Testis (tissue), 3 donors: ENCODE results near the gene SHCBP1. TPM values are rescaled to one million over a fixed set of nuclear protein-coding genes. Genes with fewer than 3 reads are reported as not detected.

ENCODE experiments used
- DNase-seq: peaks from one replicate; pipeline ENCODE4 v3.0.0-alpha.2; 2019
- H3K27ac ChIP-seq, 2 donors: fragments of 200-600 bp; sonication (generic); one replicate each; pipeline ENCODE4 v1.5.1; 2019
- H3K27me3 ChIP-seq: fragments of 200-600 bp; sonication (generic); one replicate; pipeline ENCODE4 v1.5.1; 2019
- H3K36me3 ChIP-seq: fragments of 200-600 bp; sonication (generic); one replicate; pipeline ENCODE4 v1.5.1; 2017; ENCODE audit warnings: low read depth; ENCODE audit errors: missing control alignments
- H3K4me1 ChIP-seq: fragments of 200-600 bp; sonication (generic); one replicate; pipeline ENCODE4 v1.5.1; 2019
- H3K4me3 ChIP-seq, 2 donors: fragments of 200-600 bp; sonication (generic); one replicate each; pipeline ENCODE4 v1.5.1; 2017 to 2019
- H3K9me3 ChIP-seq: fragments of 200-600 bp; sonication (generic); one replicate; pipeline ENCODE4 v1.5.1; 2017
- CTCF ChIP-seq, 3 experiments: fragments of 450-650 bp in 2 of 3; fragments of 200-600 bp in 1 of 3; sonication (generic) in 1 of 3; IDR thresholded peaks; one replicate each; pipeline ENCODE4 v1.5.1; 2016 to 2019; ENCODE audit warnings: antibody characterized with exemption in 3 of 3, mild to moderate bottlenecking in 2 of 3, moderate library complexity in 1 of 3
- POLR2A ChIP-seq: fragments of 450-650 bp; IDR thresholded peaks from one replicate; pipeline ENCODE4 v1.6.1; 2017; ENCODE audit warnings: antibody characterized with exemption, mild to moderate bottlenecking, moderate library complexity
- WGBS, 2 donors: methylation state at CpG; one replicate each; pipeline ENCODE4 v1.1.5; 2018; 5-methylcytosine and 5-hydroxymethylcytosine counted together
- intact Hi-C: fragments of 100-400 bp; cut with DNase I; formaldehyde crosslinking; loops from one replicate; pipeline ENCODE4 v1.15.1; 2023; ENCODE audit warnings: low total_unique reads
- polyA plus RNA-seq: library from polyadenylated mRNA; stranded (reverse); fragments of 350-450 nt; fragmentation: Illumina TruSeq; extraction: RNeasy Lipid Tissue Mini Kit (QIAGEN cat#74804); gene quantifications from one replicate; pipeline ENCODE4 v1.2.3, GENCODE V29; 2014; ENCODE audit warnings: low read depth, low replicate concordance; ENCODE audit not compliant: insufficient read depth
- total RNA-seq, 2 donors: library from RNA; depleted of rRNA; stranded (reverse); fragments of >200 nt; gene quantifications; one replicate each; pipeline ENCODE4 v1.2.3, GENCODE V29; 2016

SHCBP1 gene
- total and polyA plus RNA-seq, 3 donors from 2014 or later, result 10.4 to 23.7 (median 14.7) TPM

- WGBS, 2 donors, result 78 to 79% methylated on average over 2 of the region's 2 CpGs
- intact Hi-C loops, result no loop called here
- Histone ChIP-seq H3K27ac (no peak overlapping the region), H3K4me3 (no peak overlapping the region), H3K4me1 (no peaks in the 10 kb centered on the region), H3K9me3 (no peaks in the 10 kb centered on the region), H3K36me3 (no peaks in the 10 kb centered on the region), H3K27me3 (no peaks in the 10 kb centered on the region)
- no peak for TF ChIP-seq CTCF (IDR thresholded peaks at IDR 0.05)
- no peak for TF ChIP-seq POLR2A
- no peak for DNase-seq
These were observed 7.8 kb downstream of the SHCBP1 start for GRCh38 chr16:46613352-46613751.

GRCh38 chr16:46612121-46612520 is 9.1 kb downstream of the SHCBP1 start:
- H3K27ac ChIP-seq, result no peak overlapping the region
- no peaks in the 10 kb centered on the region for H3K9me3 ChIP-seq
- no peak overlapping the region for H3K4me3 ChIP-seq
- H3K4me1 ChIP-seq, result no peaks in the 10 kb centered on the region
- TF ChIP-seq CTCF (IDR thresholded peaks at IDR 0.05) (no peak), POLR2A (no peak)
- 77 to 79% methylated on average over 3 of the region's 3 CpGs for WGBS, 2 donors
- no peaks in the 10 kb centered on the region for H3K36me3 ChIP-seq
- no peaks in the 10 kb centered on the region for H3K27me3 ChIP-seq
- intact Hi-C loops, result no loop called here
- no peak for DNase-seq

GRCh38 chr16:46607529-46607928 is 13.7 kb downstream of the SHCBP1 start:
- H3K27ac ChIP-seq, result no peak overlapping the region
- H3K36me3 ChIP-seq, result no peaks in the 10 kb centered on the region
- no peaks in the 10 kb centered on the region for H3K9me3 ChIP-seq
- no peaks in the 10 kb centered on the region for H3K4me1 ChIP-seq
- 70 to 89% methylated on average over 1 of the region's 1 CpG for WGBS, 2 donors
- intact Hi-C loops, result no loop called here
- peak in 1 of 3 experiments; percentile 34 for TF ChIP-seq CTCF (IDR thresholded peaks at IDR 0.05)
- no peak for TF ChIP-seq POLR2A
- no peak overlapping the region for H3K4me3 ChIP-seq
- no peaks in the 10 kb centered on the region for H3K27me3 ChIP-seq
- DNase-seq, result no peak

- Histone ChIP-seq H3K9me3 (no peaks in the 10 kb centered on the region), H3K4me1 (no peaks in the 10 kb centered on the region), H3K4me3 (no peak overlapping the region), H3K27me3 (no peaks in the 10 kb centered on the region), H3K27ac (no peak overlapping the region), H3K36me3 (no peaks in the 10 kb centered on the region)
- TF ChIP-seq CTCF (IDR thresholded peaks at IDR 0.05), result no peak
- TF ChIP-seq POLR2A, result no peak
- DNase-seq, result no peak
- intact Hi-C loops, result no loop called here
- WGBS, 2 donors, result 90 to 94% methylated on average over 5 of the region's 5 CpGs
These were observed 14.9 kb downstream of the SHCBP1 start for GRCh38 chr16:46606231-46606630.

- DNase-seq, result no peak
- H3K27me3 ChIP-seq, result no peaks in the 10 kb centered on the region
- intact Hi-C loops, result no loop called here
- 85 to 100% methylated on average over 1 of the region's 1 CpG for WGBS, 2 donors
- H3K9me3 ChIP-seq, result no peaks in the 10 kb centered on the region
- no peaks in the 10 kb centered on the region for H3K4me1 ChIP-seq
- no peaks in the 10 kb centered on the region for H3K36me3 ChIP-seq
- H3K4me3 ChIP-seq, result no peak overlapping the region
- no peak overlapping the region for H3K27ac ChIP-seq
- TF ChIP-seq CTCF (IDR thresholded peaks at IDR 0.05) (no peak), POLR2A (no peak)
These were observed 29.9 kb downstream of the SHCBP1 start for GRCh38 chr16:46591257-46591656.
